Islet of Langerhans (tissue), 1 donor: ENCODE measurements around the gene SERPINB5.

ENCODE experiments used
- FAIRE-seq: peaks from one replicate; lab custom pipeline; 2011; peaks lifted over from hg19 to GRCh38; lab: Jason Lieb, UNC

Gene SERPINB5

GRCh38 chr18:63470751-63471150, 6.0 kb upstream of the SERPINB5 start:
- FAIRE-seq = no peak

- FAIRE-seq = no peak
Measured at GRCh38 chr18:63472380-63472779, 4.4 kb upstream of the SERPINB5 start.

GRCh38 chr18:63477200-63477599, 442 bp downstream of the SERPINB5 start:
- no peak for FAIRE-seq

GRCh38 chr18:63477968-63478367, 1.2 kb downstream of the SERPINB5 start:
- no peak for FAIRE-seq

GRCh38 chr18:63479826-63480225, 3.1 kb downstream of the SERPINB5 start:
- no peak for FAIRE-seq

- FAIRE-seq = no peak
Measured at GRCh38 chr18:63480476-63480875, 3.7 kb downstream of the SERPINB5 start.

- FAIRE-seq = no peak
Measured at GRCh38 chr18:63480915-63481314, 4.2 kb downstream of the SERPINB5 start.

- FAIRE-seq = no peak
Measured at GRCh38 chr18:63487676-63488075, 10.9 kb downstream of the SERPINB5 start.

- no peak for FAIRE-seq
Measured at GRCh38 chr18:63488160-63488559, 11.4 kb downstream of the SERPINB5 start.

GRCh38 chr18:63492851-63493250, 16.1 kb downstream of the SERPINB5 start:
- no peak for FAIRE-seq

- FAIRE-seq = no peak
Measured at GRCh38 chr18:63495675-63496074, 18.9 kb downstream of the SERPINB5 start.

GRCh38 chr18:63505566-63506335, 29.0 kb downstream of the SERPINB5 start:
- no peak for FAIRE-seq

GRCh38 chr18:63506336-63506646, 29.5 kb downstream of the SERPINB5 start:
- no peak for FAIRE-seq

- no peak for FAIRE-seq
Measured at GRCh38 chr18:63508596-63508995, 31.8 kb downstream of the SERPINB5 start.

GRCh38 chr18:63511285-63511684, 34.5 kb downstream of the SERPINB5 start:
- FAIRE-seq = peak; percentile 78

GRCh38 chr18:63514326-63514725, 37.6 kb downstream of the SERPINB5 start:
- no peak for FAIRE-seq

- no peak for FAIRE-seq
Measured at GRCh38 chr18:63514888-63515678, 38.3 kb downstream of the SERPINB5 start.

GRCh38 chr18:63515801-63516200, 39.0 kb downstream of the SERPINB5 start:
- FAIRE-seq = no peak

GRCh38 chr18:63518178-63519012, 41.6 kb downstream of the SERPINB5 start:
- peak; percentile 97 for FAIRE-seq

GRCh38 chr18:63520053-63520685, 43.4 kb downstream of the SERPINB5 start:
- FAIRE-seq = no peak

GRCh38 chr18:63523660-63524059, 46.9 kb downstream of the SERPINB5 start:
- FAIRE-seq = no peak

- FAIRE-seq = no peak
Measured at GRCh38 chr18:63527251-63527650, 50.5 kb downstream of the SERPINB5 start.
